ENCODE results near the gene IGFLR1.
"Not testable (repeated sequence)": the region's sequence is repeated elsewhere in the genome, so short reads cannot be mapped to it uniquely, and the experiment has no call there.

Gene IGFLR1

GRCh38 chr19:35777086-35777841 is 35.0 kb upstream of the IGFLR1 start:
- DNase-seq = no peak

GRCh38 chr19:35776102-35776788 is 34.0 kb upstream of the IGFLR1 start:
- no peak for DNase-seq

- DNase-seq = peak; percentile 97
Observed at GRCh38 chr19:35775298-35776101, 33.2 kb upstream of the IGFLR1 start, which contains the start of gene ARHGAP33. ARHGAP33 (plus strand) TSS chr19:35775564; CDS start chr19:35775659, 95 bp downstream.

- DNase-seq = no peak
Observed at GRCh38 chr19:35775046-35775297, 32.7 kb upstream of the IGFLR1 start.

- no peak for DNase-seq
Observed at GRCh38 chr19:35774274-35775045, 32.2 kb upstream of the IGFLR1 start.

- DNase-seq = no peak
Observed at GRCh38 chr19:35773020-35773806, 31.0 kb upstream of the IGFLR1 start.

- not testable (repeated sequence) for DNase-seq
Observed at GRCh38 chr19:35772362-35772761, 30.1 kb upstream of the IGFLR1 start.

GRCh38 chr19:35768082-35768421 is 25.8 kb upstream of the IGFLR1 start:
- no peak for DNase-seq

GRCh38 chr19:35767288-35768081 is 25.2 kb upstream of the IGFLR1 start:
- no peak for DNase-seq

GRCh38 chr19:35766571-35767104 is 24.4 kb upstream of the IGFLR1 start:
- DNase-seq = no peak

- no peak for DNase-seq
Observed at GRCh38 chr19:35764432-35765315, 22.4 kb upstream of the IGFLR1 start.

- no peak for DNase-seq
Observed at GRCh38 chr19:35760711-35761349, 18.6 kb upstream of the IGFLR1 start.

GRCh38 chr19:35759697-35760096 is 17.4 kb upstream of the IGFLR1 start:
- DNase-seq = no peak

GRCh38 chr19:35757749-35758608 is 15.7 kb upstream of the IGFLR1 start, which contains the start of gene PROSER3:
PROSER3 (plus strand) TSS chr19:35758176; CDS start chr19:35758216, 40 bp downstream.
- DNase-seq = peak; percentile 100

GRCh38 chr19:35757231-35757748 is 15.0 kb upstream of the IGFLR1 start:
- DNase-seq = no peak

GRCh38 chr19:35756377-35757230 is 14.4 kb upstream of the IGFLR1 start, which contains the start of gene HSPB6:
HSPB6 (minus strand) TSS chr19:35757029; CDS start chr19:35757008, 21 bp downstream.
- no peak for DNase-seq
